HCT116 (cell line): ENCODE measurements around the gene TMEM242. TPM values are rescaled to one million over a fixed set of nuclear protein-coding genes. Genes with fewer than 3 reads are reported as not detected.

Experiments used
- ATAC-seq: fragments of 200-7000 bp; cut with Tn5 transposase; 2 replicates; pipeline ENCODE4 v1.9.1; 2020; ENCODE audit warnings: mild to moderate bottlenecking, moderate library complexity
- BruUV-seq: library from RNA; stranded (reverse); fragments of 400-500 nt; replicated peaks from 2 replicates; lab custom pipeline; 2021; lab: Mats Ljungman, UMichigan
- CTCF ChIA-PET: fragments of 300-600 bp; sonication (Branson Sonifier 250); formaldehyde crosslinking; loops from one replicate; lab custom pipeline; 2021; ENCODE audit warnings: antibody characterized with exemption; lab: Charles Lee
- POLR2A ChIA-PET: fragments of 300-600, 350-600 bp; sonication (Branson Sonifier 250); formaldehyde crosslinking; loops from one replicate; lab custom pipeline; 2021; ENCODE audit warnings: antibody characterized with exemption; lab: Charles Lee
- RAD21 ChIA-PET, 2 experiments: fragments of 300-600 bp; sonication (Branson Sonifier 250); formaldehyde crosslinking; loops; one replicate each; lab custom pipeline; 2023; ENCODE audit warnings: low total read pairs in 2 of 2; ENCODE audit not compliant: uncharacterized antibody in 2 of 2, unreplicated experiment in 2 of 2, low non-redundant PET in 1 of 2; lab: Charles Lee
- DNase-seq: peaks from one replicate; pipeline ENCODE4 v3.0.0-alpha.2; 2010; ENCODE audit warnings: low read depth, low spot score
- H2AFZ ChIP-seq: fragments of 200-600 bp; shearing (Covaris generic), sonication (generic); 2 replicates; pipeline ENCODE4 v1.6.1; 2017; ENCODE audit warnings: low read depth, mixed run types, mixed read lengths, antibody characterized with exemption, low read length; ENCODE audit not compliant: poor library complexity, severe bottlenecking
- H3K27ac ChIP-seq: 2 replicates; pipeline ENCODE4 v1.5.1; 2012; ENCODE audit warnings: low read depth, low read length
- H3K27me3 ChIP-seq: fragments of 200-600 bp; sonication (generic); 2 replicates; pipeline ENCODE4 v1.6.1; 2016; ENCODE audit warnings: mixed run types, low read length, mixed read lengths; ENCODE audit not compliant: insufficient read depth
- H3K36me3 ChIP-seq, 2 experiments: fragments of 200-500 bp in 1 of 2; fragments of 200-600 bp in 1 of 2; sonication (Bioruptor generic) in 1 of 2; sonication (generic) in 1 of 2; 2 replicates each; pipeline versions ENCODE4 v1.5.1 to v1.6.1; 2014 to 2016; ENCODE audit warnings: low read length in 2 of 2, inconsistent platforms in 1 of 2, mixed read lengths in 1 of 2, mixed run types in 1 of 2; ENCODE audit not compliant: insufficient read depth in 2 of 2, control insufficient read depth in 1 of 2
- H3K4me1 ChIP-seq, 2 experiments: fragments of 200-600 bp in 1 of 2; sonication (generic) in 1 of 2; 2 replicates each; pipeline versions ENCODE4 v1.5.1 to v1.6.1; 2012 to 2017; ENCODE audit warnings: low read length in 2 of 2, inconsistent platforms in 1 of 2, mild to moderate bottlenecking in 1 of 2, mixed read lengths in 1 of 2, mixed run types in 1 of 2, moderate library complexity in 1 of 2; ENCODE audit not compliant: insufficient read depth in 2 of 2, control insufficient read depth in 1 of 2
- H3K4me2 ChIP-seq: fragments of 200-600 bp; sonication (generic); 2 replicates; pipeline ENCODE4 v1.6.1; 2017; ENCODE audit warnings: mixed run types, low read length, mixed read lengths
- H3K4me3 ChIP-seq, 2 experiments: fragments of 200-600 bp in 1 of 2; sonication (generic) in 1 of 2; replicated peaks in 1 of 2; 2 replicates each; pipeline ENCODE4 v1.5.1; 2011 to 2016; ENCODE audit warnings: low read length in 2 of 2, control low read depth in 1 of 2, low read depth in 1 of 2, mild to moderate bottlenecking in 1 of 2, mixed read lengths in 1 of 2, mixed run types in 1 of 2
- H3K79me2 ChIP-seq: fragments of 200-600 bp; sonication (generic); 2 replicates; pipeline ENCODE4 v1.6.1; 2017; ENCODE audit warnings: mild to moderate bottlenecking, mixed run types, low read length, moderate library complexity, mixed read lengths; ENCODE audit not compliant: insufficient read depth
- H3K9ac ChIP-seq: fragments of 200-600 bp; sonication (generic); 2 replicates; pipeline ENCODE4 v1.6.1; 2016; ENCODE audit warnings: low read length, mixed read lengths
- H3K9me2 ChIP-seq: fragments of 200-600 bp; sonication (generic), shearing (Covaris generic); 2 replicates; pipeline ENCODE4 v1.6.1; 2017; ENCODE audit warnings: mixed run types, mild to moderate bottlenecking, moderate library complexity; ENCODE audit not compliant: insufficient read depth
- H3K9me3 ChIP-seq, 2 experiments: fragments of 200-500 bp in 1 of 2; fragments of 200-600 bp in 1 of 2; sonication (Bioruptor generic) in 1 of 2; sonication (generic) in 1 of 2; 2 replicates each; pipeline ENCODE4 v1.6.1; 2014 to 2017; ENCODE audit warnings: low read length in 2 of 2, mixed read lengths in 2 of 2, inconsistent platforms in 1 of 2, low read depth in 1 of 2, mild to moderate bottlenecking in 1 of 2, mixed run types in 1 of 2, moderate library complexity in 1 of 2; ENCODE audit not compliant: control insufficient read depth in 1 of 2, insufficient read depth in 1 of 2
- H4K20me1 ChIP-seq: fragments of 200-600 bp; sonication (generic), shearing (Covaris generic); 2 replicates; pipeline ENCODE4 v1.6.1; 2017; ENCODE audit warnings: mixed run types, mild to moderate bottlenecking, moderate library complexity; ENCODE audit not compliant: insufficient read depth
- CEBPB ChIP-seq: IDR thresholded peaks from 2 replicates; pipeline ENCODE4 v1.6.1; 2012; ENCODE audit warnings: low read depth
- POLR2A ChIP-seq: IDR thresholded peaks from 2 replicates; pipeline ENCODE4 v1.7.0; 2011; ENCODE audit warnings: borderline replicate concordance; ENCODE audit not compliant: insufficient read depth, insufficient read length; ENCODE audit errors: extremely low read depth
- POLR2AphosphoS5 ChIP-seq: IDR thresholded peaks from 2 replicates; pipeline ENCODE4 v1.6.1; 2011; ENCODE audit warnings: mild to moderate bottlenecking, low read depth, low read length, moderate library complexity
- SP1 ChIP-seq: IDR thresholded peaks from 2 replicates; pipeline ENCODE4 v1.6.1; 2012; ENCODE audit warnings: low read depth
- intact Hi-C: fragments of 100-400 bp; cut with micrococcal nuclease; formaldehyde crosslinking; loops from 2 replicates; pipeline ENCODE4 v1.10.0; 2022
- total RNA-seq: library from RNA; stranded (reverse); gene quantifications from one replicate; pipeline ENCODE4 v1.2.1, GENCODE V29; 2021; ENCODE audit not compliant: unreplicated experiment
- TF ChIP-seq, protein P1 (sequence below): IDR thresholded peaks from 2 replicates; pipeline ENCODE4 v1.6.1; 2011; ENCODE audit warnings: mild to moderate bottlenecking, low read length, moderate library complexity; ENCODE audit not compliant: insufficient replicate concordance; ENCODE audit errors: extremely low read depth
- TF ChIP-seq, protein P2 (sequence below): IDR thresholded peaks from 2 replicates; pipeline ENCODE4 v1.6.1; 2012; ENCODE audit warnings: low read depth

Gene TMEM242
- total RNA-seq, 1 experiment from 2014 or later = 11.6 TPM

DNA sequence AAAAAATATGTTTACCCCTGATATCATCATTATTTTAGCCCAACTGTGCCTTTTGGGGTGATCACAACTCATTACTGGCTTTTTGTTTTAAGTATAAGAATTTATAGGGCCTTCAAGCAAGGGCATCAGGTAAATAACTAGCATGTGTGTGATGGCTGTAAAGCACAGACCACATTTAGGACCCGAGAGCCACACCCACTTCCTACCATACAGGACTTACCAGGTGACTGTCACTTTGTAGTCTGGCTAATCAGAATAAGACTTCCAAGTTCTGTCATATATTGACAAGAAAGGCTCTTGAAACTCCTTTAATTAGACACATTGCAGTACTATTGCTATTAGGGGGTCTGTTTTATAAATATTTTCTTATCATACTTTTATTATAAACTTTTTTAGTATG is 31.1 kb downstream of the TMEM242 start:
- Histone ChIP-seq H3K9ac (no peak overlapping the region), H3K79me2 (no peaks in the 10 kb centered on the region), H3K9me3 (no peaks in the 10 kb centered on the region), H3K36me3 (0 out of 4 replicates have a peak, but pooled peaks cover 0 to 2% of the 10 kb centered on the region in 2 experiments), H3K4me2 (no peak overlapping the region), H2AFZ (no peak overlapping the region), H3K27ac (no peak overlapping the region), H3K27me3 (no peaks in the 10 kb centered on the region), H4K20me1 (no peaks in the 10 kb centered on the region), H3K9me2 (no peaks in the 10 kb centered on the region)
- ATAC-seq (no peak), DNase-seq (no peak)
- no TSS peak for BruUV-seq
- ChIA-PET RAD21 (no interaction called here), POLR2A (no interaction called here), CTCF (no interaction called here)
- TF ChIP-seq, protein P1, sequence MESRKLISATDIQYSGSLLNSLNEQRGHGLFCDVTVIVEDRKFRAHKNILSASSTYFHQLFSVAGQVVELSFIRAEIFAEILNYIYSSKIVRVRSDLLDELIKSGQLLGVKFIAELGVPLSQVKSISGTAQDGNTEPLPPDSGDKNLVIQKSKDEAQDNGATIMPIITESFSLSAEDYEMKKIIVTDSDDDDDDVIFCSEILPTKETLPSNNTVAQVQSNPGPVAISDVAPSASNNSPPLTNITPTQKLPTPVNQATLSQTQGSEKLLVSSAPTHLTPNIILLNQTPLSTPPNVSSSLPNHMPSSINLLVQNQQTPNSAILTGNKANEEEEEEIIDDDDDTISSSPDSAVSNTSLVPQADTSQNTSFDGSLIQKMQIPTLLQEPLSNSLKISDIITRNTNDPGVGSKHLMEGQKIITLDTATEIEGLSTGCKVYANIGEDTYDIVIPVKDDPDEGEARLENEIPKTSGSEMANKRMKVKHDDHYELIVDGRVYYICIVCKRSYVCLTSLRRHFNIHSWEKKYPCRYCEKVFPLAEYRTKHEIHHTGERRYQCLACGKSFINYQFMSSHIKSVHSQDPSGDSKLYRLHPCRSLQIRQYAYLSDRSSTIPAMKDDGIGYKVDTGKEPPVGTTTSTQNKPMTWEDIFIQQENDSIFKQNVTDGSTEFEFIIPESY = no peak
- TF ChIP-seq POLR2A (no peak), POLR2AphosphoS5 (no peak), CEBPB (no peak), SP1 (no peak)
- TF ChIP-seq, protein P2, sequence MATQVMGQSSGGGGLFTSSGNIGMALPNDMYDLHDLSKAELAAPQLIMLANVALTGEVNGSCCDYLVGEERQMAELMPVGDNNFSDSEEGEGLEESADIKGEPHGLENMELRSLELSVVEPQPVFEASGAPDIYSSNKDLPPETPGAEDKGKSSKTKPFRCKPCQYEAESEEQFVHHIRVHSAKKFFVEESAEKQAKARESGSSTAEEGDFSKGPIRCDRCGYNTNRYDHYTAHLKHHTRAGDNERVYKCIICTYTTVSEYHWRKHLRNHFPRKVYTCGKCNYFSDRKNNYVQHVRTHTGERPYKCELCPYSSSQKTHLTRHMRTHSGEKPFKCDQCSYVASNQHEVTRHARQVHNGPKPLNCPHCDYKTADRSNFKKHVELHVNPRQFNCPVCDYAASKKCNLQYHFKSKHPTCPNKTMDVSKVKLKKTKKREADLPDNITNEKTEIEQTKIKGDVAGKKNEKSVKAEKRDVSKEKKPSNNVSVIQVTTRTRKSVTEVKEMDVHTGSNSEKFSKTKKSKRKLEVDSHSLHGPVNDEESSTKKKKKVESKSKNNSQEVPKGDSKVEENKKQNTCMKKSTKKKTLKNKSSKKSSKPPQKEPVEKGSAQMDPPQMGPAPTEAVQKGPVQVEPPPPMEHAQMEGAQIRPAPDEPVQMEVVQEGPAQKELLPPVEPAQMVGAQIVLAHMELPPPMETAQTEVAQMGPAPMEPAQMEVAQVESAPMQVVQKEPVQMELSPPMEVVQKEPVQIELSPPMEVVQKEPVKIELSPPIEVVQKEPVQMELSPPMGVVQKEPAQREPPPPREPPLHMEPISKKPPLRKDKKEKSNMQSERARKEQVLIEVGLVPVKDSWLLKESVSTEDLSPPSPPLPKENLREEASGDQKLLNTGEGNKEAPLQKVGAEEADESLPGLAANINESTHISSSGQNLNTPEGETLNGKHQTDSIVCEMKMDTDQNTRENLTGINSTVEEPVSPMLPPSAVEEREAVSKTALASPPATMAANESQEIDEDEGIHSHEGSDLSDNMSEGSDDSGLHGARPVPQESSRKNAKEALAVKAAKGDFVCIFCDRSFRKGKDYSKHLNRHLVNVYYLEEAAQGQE = no peak
- TF ChIP-seq, all 23 proteins: peak for 0
- no peaks in the 10 kb centered on the region for H3K4me1 ChIP-seq
- no peak overlapping the region for H3K4me3 ChIP-seq
- intact Hi-C loops = no loop called here
